EL (cell line): ENCODE data around the gene PAX9.
"Not testable (repeated sequence)": the region's sequence is repeated elsewhere in the genome, so short reads cannot be mapped to it uniquely, and the experiment has no call there.

Experiments
- DNase-seq: peaks from one replicate; pipeline ENCODE4 v3.0.0-alpha.2; 2016

PAX9 gene

DNA sequence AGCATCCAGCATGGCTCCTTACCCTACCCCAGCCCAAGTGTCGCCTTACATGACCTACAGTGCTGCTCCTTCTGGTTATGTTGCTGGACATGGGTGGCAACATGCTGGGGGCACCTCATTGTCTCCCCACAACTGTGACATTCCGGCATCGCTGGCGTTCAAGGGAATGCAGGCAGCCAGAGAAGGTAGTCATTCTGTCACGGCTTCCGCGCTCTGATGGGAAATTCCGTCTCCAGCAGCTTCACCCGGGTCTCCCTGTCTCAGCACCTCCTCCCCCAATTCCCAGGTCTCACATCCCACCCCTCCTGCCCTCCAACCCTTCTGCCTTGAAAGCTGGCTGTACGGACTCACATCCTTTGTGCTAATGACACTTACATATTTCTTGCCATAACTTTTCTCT lies 14.6 kb downstream of the PAX9 start:
- no peak for DNase-seq

DNA sequence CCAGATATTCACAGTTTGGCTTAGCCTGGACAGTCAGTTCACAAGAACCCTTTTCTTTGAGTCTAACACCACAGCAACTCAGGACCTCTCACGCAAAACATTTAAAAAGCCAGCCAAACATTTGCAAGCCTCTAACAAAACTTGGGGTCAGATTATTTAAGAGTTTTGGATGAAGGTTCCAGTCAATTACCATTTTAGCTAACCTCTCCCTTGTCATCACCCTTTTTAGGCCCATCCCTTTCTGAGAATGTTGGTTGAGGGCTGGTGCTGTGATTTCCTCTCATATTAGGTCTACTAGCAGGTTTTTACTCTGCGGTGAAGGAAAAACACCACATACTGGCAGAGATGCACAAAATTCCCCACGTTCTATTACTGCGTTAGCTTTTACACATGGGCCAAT lies 20.7 kb downstream of the PAX9 start:
- no peak for DNase-seq

DNA sequence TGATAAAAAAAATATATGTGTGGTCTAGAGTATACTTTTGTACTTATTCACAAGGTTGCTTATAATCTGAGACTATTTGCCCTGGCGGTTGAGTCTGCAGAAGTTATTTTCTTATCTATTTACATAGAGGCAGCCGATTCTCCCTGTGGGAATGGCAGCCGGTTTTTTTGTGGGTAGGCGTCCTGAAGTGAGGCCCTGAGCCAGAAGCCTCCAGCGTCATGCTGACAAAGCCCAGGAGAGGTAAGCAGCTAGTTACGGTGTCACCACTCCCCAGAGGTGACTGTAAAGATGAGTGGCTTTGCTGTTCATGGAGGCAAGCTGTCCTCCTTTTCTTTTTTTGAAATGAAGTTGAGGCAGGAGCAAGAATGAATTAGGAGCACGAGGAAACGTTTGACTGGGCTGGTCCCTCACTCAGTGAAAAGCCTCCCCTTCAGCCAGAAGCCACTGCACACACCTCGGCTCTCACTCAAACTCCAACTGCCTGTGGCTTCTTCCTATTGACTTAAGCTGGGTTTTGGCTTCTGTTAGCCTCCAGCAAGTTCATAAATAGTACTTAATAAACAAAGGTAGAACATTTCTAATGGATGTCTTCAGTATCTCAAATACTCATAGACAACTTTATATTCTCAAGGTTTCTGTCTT lies 21.5 kb downstream of the PAX9 start:
- DNase-seq = no peak

DNA sequence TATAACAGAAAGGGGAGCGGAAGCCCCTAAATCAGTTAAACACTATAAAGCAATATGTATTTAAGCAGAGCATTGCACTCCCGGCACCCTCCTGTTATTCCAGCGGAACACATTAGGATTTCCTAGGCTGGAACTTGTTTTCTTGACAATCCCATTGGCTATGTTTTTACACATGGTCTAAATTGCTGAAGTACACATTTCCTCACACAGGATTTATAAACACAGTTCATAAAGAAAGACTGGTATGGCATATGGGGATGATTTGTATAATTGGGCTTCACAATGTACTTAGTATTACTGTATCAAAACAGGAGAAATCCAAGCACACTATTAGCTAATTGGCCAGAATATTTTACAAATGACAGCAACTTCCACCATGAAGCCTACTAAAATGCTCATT lies 23.3 kb downstream of the PAX9 start:
- no peak for DNase-seq

DNA sequence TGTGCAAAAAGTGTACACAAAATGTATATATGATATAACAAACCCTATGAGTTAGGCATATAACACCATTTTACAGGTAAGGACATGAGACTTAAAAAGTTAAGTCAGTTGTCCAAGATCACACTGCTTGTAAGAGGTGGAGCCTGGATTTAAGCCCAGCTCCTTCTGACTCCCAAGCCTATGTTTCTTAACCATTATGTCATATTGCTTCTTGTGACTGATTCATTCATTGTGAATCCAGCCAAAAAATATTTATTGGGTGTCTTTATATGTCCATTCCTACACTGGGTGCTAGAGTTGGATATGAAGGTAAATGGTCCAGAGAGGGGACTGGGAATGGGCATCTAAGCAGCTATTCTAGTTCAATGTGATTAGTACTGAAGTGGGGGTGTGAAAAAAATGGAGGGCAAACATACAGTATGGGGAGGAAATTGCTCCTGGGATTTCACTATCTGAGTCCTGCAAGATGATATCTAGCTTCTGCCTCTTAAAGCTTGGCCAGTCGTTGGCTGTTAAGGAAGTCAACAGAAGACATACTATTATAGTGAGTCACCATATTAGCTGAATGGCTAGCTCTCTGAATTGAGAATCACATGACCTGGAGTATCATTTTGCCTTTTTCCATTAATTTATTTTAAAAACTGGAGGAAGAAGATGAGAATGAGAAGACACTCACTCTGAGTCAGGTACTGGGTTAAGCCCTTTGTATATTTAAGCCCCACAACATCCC lies 28.8 kb downstream of the PAX9 start:
- DNase-seq = peak; percentile 8

DNA sequence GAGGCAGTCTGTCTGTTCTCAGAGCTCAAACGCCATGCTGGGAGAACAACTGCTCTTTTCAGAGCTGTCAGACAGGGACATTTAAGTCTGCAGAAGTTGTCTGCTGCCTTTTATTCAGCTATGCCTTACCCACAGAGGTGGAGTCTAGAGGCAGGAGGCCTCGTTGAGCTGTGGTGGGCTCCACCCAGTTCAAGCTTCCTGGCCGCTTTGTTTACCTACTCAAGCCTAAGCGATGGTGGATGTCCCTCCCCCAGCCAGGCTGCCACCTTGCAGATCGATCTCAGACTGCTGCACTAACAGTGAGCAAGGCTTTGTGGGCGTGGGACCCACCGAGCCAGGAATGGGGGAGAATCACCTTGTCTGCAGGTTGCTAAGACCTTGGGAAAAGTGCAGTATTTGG lies 37.8 kb downstream of the PAX9 start:
- not testable (repeated sequence) for DNase-seq

DNA sequence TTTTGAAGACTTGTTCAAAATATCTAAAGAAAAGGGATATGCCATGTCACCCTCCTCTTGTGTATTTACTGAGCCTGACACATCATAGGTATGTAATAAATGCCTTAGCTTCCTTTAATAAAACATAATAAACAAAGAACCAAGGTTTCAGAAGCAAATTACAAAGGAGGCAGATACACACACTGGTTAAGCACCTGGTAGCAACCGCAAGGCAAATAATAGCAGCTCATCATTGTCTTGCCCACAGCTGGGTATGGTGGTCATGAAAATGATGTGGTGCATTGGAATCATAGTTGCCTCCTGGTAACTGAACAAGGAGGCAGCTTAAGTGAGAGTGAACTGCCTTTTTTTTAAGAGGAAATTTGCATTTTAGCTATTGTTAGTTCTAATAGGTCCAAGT lies 39.0 kb downstream of the PAX9 start:
- no peak for DNase-seq

DNA sequence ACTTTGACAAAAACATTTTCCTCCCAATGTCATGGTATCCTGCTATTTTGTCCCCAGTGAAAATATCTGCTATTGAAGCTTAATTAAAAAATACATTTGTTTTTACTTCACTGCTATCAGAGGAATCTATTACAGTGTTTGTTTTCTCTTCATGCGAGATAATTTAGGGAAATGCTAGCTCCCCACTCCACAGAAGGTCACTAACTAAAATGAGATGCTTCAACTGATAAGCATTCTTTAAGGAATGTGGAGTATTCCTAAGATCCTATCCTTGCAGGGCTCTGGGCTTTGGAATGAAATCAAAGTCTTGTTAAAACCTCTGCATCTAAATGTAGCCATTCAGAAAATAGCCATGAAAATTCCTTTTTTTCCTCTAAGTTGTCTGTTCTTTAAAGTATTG lies 39.5 kb downstream of the PAX9 start:
- no peak for DNase-seq

DNA sequence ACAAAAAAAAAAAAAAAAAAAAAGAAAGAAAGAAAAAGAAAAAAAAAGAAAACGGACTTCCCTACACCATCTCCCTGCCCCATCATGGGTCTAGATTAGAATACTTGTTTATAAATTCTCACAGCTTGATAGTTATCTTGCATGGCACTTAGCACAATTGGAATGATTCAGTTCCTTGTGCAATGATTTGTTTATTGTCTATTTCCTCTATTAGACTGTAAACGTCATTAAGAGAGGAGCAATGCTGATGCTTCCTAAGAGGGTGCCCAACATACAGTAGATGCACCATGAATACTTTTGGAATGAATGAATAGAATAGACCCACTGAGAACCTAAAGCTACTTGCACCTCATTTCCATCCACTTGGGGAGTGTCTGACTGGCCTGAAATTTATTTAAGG lies 40.8 kb downstream of the PAX9 start:
- no peak for DNase-seq

DNA sequence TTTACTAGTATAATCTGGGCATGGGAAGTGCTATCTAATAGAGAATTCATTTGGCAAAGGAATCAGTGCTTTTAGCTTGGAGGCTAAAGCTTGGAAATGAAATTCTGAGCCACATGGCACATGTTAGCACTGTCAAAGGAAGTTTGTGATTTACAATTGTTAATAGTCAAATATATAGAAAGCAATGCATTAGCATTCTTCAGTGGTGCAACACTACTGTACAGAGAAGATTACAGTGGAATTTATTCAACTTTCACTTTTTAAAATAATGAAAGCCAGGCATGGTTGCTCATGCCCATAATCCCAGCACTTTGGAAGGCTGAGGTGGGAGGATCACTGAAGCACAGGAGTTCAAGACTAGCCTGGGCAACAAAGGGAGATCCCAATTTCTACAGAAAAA lies 45.9 kb downstream of the PAX9 start:
- no peak for DNase-seq

DNA sequence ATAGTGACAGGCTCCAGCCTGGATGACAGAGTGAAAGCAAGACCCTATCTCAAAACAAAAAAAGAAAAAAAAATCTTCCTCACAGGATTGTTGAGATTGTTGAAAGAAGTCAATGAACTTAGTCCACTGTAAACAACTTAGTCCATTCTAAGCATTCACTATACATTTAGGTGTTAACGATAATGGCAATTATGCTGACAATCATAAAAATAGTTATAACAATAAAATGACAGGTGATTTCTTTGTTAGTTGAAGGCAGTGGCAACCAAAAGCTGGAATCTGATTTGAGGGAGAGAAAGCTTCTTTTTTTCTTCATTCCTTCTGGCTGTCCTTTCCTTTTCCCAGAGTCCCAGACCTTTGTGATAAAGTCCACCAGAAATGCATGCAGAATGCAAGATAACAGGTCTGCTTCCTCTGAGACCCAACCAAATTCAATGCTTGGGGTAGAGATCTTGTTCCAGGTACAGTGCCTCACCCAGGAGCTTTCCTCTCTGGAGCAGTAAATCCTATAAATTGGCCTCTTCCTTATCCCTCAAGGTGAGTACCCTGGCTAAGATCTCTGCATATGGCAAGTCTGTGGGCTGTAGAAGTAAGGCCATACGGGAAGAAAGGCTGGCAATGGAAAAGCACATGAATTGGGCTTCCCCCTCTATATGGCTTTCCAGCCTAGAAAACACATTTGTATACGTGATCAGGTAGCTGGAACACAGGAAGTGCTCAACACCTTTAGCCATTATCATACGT lies 52.5 kb downstream of the PAX9 start:
- no peak for DNase-seq

DNA sequence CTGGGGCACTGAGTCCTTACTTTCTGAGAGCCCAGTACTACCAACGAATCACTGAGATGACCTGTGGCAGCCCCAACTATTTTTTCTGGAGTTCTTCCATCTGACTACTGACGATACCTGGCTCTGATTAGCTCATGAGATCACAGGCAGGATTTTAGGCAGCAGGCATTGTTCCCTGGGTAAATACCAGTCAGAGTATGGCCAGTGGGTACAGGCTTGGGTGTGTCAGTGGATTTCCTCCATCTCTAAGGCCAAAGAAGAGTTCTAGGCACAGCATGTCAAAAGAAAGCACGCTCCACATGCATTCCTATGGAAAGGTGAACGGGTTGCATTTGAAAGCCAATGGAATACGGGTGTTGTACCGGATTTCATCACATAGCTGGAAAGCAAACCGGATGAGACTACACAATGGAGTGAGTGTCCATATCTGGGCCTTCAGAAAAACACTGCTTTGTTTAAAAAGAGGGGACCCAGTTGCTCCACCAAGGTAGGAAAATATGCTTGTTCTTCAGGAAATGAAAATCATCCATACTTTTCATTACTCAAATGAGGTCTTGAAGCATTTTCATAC lies 55.0 kb downstream of the PAX9 start:
- no peak for DNase-seq

DNA sequence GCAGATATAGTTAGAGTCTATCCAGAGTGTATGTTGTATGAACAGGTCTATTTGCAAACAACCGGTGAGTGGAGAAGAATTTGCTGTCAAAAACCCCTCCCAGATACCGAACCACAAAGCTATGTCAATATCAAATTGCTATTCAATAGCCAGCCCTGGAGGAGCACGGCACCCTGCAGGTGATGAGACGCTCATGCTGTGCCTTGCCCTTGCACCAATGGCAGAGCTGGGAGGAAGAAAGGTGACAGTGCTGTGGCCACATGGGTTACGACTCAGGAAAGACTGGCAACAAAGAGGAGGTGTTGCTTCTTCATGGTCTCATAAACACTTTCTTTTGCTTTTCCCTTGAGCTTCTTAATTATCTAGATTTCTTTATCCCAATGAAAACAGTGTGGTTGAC lies 55.7 kb downstream of the PAX9 start:
- DNase-seq = no peak

DNA sequence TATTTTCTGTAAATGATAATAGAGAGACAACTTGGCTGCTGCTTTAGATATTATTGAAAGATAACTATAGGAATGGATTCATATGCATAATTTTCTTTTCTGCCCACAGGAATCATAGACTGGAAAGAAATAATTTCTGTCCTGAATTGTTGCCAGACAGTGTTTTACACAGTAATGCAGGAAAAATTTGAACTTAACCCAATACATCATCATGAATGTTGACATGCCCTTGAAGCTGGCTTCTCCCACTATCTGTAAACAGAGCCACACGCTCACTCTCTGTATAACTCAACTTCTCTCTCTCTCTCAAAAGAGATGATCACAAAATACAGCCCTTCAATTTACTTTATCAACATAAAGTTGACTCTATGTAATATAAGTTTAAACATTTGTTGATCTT lies 56.6 kb downstream of the PAX9 start:
- DNase-seq = no peak

DNA sequence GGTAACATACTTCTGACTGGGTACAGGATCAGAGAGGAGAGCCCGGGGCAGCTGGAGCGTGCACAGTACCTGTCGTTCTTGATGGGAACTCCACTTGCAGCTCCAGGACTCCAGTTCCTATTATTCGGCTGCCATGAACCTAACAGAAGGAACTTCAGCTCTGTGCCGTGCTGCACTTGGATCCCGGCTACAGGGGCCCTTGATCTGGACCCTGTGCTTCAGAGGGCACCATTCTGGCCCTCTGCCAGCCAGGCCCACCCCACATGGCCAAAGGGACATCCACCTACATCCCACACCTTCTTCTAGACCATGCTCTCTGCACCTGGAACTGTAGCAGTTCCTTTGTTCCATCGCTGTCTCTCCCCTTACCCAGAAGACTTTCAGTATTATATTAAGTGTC lies 58.2 kb downstream of the PAX9 start:
- DNase-seq = no peak

DNA sequence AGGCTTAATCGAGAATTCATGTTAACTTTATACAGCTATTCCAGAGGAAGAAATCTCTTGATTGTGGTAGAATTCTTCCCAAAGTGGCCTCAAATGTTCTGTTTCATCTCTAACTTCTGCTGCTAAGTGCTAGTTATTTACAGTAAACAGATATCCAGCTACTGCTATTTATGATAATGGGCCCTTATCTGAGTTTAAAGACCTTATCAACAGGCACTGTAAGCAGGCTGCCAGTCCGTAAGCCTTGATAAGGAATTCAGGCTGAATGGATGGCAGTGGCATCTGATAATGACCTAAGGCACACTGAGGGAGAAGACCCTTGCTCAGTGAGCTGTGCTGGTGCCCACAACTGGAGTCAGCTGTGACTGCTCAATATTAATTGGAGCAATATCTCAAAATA lies 59.0 kb downstream of the PAX9 start:
- DNase-seq = no peak

DNA sequence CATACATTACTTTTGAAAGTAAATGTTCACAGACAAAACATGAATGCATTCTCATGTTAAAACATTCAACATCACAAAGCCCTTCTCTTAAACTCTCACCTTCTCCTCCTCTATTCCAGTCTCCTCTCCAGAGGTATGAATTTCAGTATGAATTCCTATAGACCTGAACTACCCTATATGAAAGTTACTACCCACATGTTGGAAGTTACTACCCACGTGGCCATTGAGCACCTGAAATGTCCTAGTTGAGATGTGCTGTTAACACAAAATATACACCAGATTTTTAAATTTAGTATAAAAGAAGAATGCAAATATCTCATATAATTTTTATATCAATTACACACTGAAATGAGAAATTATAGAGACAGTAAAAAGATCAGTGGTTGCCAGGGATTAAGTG lies 60.2 kb downstream of the PAX9 start:
- no peak for DNase-seq

DNA sequence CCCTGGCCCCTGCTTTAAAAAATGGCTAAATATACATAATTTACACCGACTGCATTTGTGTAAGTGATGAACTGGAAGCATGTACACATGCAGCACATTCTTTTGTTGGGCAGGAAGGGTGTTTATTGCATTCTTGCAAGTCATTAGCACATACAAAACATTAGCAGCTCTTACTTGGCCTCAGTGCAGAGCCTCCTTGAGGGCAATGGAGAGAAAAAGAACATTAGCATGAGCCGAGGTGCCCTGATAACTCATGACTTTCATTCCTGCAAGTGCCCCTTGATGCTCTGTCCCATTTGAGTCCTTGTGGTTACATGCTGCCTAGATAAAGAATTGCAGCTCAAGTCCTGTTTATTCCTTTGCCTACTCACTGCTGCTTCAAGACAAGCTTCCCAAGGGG lies 61.9 kb downstream of the PAX9 start:
- DNase-seq = no peak

DNA sequence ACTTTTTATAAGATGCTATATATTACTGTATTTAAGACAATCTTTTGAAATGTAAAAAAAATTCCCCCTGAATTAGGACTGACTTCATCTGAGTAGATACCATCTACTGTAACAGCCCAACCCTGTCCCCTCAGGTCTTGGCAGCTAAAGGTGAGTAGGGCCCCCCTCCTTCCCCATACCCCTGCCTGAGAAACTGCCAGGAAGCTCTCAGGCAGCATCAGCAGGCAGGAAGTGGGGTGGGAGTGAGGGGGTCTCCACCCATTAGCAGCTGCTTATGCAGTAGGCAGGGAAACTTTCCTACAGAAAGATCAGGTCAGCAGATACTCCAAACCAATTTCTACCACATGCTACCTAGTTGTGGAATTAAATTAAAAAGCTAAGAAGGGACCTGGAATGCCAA lies 62.5 kb downstream of the PAX9 start:
- no peak for DNase-seq

DNA sequence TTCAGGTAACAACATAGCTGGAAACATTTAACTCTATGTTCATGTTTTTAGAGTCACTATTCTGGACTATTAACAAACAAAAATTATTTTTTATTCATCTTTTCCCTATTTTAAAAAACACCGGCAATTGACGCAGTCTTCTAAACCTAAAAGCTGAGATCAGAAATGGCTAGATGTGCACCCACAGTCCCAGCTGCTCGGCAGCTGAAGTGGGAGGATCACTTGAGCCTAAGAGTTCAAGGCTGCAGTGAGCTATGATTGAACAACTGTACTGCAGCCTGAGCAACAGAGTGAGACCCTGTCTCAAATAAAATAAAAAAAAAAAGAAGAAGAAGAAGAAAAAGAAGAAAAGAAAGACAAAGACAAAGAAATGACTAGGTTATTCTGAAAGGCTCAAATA lies 64.5 kb downstream of the PAX9 start:
- no peak for DNase-seq
